ENCODE data around the gene DAPK2.
"Not testable (repeated sequence)": the region's sequence is repeated elsewhere in the genome, so short reads cannot be mapped to it uniquely, and the experiment has no call there.

The DAPK2 gene

DNA sequence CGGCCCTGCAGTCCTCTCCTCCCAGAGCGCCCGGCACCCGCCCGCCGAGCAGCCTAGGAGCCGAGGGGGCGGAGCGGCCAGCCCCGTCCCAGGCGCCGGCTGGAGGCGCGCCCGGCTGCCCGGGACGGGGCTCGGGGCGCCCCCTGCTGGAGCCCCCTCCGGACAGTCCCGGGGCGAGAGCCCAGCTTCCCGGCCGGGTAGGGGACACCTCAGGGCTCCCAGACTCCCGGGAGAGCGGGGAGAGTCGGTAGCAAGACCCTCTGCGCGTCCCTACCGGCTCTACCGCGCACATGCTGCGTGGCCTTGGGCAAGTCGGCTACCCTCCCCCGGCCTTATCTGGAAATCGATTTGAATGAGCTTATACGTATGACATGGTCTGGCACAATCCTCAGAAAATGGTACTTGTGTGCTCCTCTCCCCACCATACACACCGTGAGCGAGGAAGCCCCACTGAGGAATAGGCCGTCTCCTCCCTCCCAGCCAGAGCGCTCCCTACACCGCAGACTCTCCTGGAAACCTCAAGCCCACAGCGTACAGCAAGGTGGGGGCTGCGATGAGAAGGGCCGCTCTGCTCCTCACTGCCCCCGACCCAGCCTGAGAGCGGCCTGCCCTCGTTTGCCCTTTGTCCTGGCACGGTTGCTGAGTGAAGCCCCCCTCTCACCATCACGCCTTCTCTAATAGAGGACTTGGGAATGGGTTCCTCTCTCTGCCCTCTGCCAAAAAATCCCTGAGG is at the start of gene DAPK2:
TSS of gene DAPK2 (minus strand) at position 65 of the 733 bp plus-strand sequence. CDS start 6,224 bp downstream, outside the sequence.
- peak; percentile 85 for DNase-seq

DNA sequence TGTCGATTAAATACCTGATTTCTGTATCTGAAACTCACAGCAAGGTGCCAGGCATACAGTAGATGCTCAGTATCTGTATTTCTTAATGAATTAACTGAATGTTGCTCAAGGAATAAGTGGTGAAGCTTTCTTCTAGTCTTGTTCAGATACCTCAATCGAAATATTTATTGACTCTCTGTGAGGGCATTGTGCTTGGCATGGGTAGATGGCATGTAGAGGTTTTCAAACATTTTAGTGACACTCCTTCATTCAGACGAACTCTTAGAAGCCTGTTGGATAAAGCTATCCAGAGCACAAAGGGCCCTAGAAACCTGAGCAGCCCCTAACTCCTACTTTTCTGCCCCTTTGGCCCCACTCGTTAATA is 49.1 kb upstream of the DAPK2 start:
- DNase-seq = no peak

DNA sequence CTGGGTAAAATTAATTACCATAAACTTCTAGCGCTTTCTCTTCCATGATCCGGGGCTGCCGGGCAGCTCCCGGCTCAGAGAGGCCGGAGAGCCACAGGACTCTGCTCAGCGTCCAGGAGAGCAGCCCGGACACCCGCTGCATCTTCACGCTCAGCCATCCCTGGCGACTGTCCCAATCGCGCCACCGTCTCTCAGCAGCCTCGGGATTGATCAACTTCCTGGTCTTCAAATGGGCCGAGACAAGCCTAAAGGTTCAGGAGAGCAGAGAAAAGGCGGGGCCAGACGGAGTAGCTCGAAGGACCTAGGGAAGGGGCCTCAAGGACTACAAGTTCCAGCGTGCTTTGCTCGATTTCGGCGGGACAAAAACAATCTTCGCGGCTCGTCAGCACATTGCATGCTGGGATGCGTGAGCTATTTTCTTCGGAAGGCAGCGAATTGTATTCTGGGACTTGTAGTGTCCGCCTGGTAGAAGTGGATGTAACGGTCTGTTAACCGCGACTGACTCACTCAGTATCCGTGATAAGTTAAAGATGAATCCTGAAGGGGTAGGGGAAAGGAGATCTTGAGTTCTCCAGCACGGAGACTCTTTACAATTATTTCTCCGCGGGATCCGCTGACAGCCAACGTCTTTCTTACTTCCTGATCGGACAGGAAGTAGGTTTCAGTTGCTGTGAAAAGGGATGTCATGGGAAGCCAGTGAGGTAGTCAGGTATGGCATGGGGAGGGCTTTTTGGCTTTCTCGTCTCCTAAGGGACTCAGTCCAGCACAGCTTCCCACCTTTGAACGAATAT is 47.5 kb upstream of the DAPK2 start, which contains the start of gene CIAO2A:
TSS of gene CIAO2A (minus strand) at position 212 of the 791 bp plus-strand sequence. CDS start at position 142, 70 bp downstream.
- DNase-seq = peak; percentile 100

DNA sequence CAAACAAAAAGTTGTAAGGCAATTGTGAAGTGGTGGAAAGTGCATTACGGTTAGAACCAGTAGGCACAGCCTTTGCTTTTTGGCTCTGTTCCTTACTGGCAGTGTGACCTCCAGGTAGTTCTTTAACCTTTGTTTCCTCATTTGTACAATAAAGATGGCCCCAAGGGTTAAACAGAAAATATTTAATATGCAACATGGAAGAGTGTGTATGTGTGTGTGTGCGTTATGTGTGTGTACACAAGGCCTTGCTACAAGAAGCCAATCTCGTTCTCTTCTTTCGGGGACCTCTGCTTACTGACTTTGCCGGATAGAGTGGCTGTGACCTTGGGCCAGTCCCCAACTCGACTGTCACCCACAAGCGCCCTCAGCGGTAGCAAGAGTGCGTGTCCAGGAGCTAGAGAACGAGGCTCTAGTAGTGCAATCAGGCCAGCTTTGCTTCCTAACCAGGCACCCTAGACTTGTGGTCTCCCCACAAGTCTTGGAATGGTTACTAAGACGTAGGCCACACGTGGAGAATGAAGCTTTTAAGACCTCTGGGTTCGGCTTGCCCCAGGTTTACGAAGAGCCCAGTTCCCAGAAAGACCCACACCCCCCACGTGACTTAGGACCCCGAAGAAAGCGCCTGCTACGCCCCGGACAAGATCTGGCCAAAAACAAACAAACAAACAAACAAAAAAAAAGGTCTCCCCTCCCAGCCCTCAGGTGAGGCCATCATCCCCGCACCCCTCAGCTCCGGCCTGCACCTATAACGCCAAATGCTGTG is 46.8 kb upstream of the DAPK2 start:
- peak; percentile 88 for DNase-seq

DNA sequence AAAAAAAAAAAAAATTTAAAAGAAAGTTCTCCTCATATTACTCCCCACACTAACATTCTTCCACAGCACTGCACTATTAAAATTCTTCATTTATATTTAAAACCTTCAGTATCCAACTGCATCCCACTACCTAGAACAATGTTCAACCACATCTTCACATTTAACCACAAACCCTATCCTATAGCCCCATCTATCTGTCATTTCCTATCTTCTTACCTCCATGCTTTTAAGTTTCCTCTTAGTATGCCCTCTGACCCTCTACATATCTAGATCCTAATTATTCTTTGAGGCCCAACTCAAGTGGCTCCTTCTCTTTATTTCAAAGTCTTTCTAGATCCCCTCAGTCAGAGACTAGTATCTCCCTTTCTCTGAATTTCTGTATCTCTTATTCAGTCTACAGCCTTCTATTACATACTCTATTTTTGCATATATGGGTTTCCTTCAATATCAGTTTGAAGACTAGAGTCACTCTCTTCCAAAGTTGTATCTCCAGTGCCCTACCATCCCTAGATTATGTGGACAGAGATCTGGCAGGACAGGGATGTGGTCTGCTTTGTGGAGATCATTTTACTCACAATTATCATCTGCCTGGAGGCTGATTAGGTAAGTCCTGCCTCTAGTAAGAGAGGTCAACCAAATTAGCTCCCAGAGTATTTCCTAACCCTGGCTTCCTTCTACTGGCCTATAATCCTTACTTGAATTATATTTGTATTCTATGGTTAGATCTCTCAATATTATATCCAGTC is 46.0 kb upstream of the DAPK2 start:
- DNase-seq = peak; percentile 41

DNA sequence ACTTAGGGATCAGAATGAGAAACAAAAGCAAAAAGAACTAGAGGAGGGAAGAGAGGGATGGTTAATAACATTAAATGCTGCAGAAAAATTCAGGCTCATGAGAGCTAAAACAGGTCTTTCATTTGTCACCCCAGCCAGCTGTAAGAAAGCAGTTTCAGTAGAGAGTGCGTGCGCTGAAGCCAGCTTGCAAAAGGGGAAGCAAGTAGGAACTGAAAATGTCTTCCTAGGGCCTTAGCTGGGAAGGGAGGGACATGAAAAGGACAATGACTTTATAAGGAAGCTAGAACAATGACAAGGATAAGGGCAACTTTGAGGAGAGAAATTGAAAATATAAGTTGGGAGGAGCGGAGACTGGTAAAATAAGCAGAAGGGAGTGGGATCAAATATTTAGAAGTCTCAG is 44.2 kb upstream of the DAPK2 start:
- peak; percentile 80 for DNase-seq

DNA sequence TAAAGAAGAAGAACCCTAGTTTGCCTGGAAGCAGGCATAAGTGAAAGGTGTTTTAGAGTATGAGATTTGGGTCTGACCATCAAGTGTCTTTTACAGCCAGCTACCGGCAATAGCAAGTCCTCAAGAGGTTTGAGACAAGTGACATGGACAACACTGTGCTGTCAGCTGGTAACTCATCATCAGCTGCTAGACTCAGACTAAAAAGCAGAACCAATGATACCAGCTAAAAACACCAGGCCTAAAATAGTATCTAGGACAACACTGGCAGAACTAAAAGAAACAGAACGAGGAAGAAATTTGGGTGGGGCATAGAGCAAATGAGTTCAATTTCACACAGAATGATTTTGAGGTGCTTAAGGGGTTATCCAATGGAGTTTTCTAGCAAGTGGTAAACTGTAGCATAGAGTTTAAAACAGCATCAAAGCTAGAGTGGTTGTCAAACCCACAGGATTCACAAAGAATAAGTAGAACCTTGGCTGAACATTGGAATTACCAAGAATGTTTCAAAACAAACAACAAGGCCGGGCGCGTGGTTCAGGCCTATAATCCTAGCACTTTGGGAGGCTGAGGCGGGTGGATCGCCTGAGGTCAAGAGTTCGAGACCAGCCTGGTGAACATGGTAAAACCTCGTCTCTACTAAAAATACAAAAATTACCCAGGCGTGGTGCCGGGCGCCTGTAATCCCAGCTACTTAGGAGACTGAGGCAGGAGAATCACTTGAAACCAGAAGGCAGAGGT is 43.4 kb upstream of the DAPK2 start:
- DNase-seq = no peak

DNA sequence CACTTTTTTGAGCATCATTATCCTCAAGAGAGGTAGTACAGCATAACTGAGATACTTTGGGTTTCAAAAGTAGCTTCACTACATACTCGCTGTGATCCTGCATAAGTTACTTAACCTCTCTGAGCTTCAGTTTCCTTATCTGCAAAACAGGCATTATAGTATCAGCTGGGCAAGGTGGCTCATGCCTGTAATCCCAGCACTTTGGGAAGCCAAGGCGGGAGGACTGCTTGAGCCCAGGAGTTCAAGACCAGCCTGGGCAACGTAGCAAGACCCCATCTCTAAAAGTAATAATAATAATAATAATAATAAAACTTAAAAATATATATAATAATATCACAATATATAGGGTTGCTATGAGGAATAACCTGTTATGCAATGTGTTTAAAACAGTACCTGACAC is 36.5 kb upstream of the DAPK2 start:
- DNase-seq = no peak

DNA sequence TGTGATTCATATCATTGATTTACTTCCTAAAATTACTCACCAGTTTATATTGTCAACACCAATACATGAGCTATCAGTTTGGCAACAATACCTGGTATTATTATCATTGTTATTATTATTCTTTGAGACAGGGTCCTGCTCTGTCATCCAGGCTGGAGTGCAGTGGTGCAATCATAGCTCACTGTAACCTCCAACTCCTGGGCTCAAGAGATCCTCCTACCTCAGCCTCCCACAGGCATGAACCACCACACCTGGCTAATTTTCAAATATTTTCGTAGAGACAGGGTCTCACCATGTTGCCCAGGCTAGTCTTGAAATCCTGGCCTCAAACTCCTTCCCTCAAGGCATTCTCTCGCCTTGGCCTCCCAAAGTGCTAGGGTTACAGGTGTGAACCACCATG is 27.2 kb upstream of the DAPK2 start:
- not testable (repeated sequence) for DNase-seq

DNA sequence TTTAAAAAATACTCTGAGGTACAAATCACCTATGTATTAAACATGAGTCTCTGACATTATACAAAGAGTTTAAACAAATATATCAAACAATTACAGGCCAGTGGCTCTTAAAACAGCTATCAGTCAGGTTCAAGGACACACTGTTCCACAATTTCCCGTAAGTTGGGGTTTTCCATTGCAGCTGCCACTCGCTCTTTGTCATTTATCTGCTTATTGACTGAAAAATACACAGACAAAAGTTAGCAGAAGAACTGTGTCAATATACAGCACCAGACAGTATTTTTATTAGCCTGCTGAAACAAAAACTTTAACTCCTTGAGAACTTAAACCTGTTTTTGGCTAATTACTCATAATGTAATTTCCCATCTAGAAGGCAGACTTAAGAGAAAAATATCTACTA is 26.5 kb upstream of the DAPK2 start:
- DNase-seq = no peak

DNA sequence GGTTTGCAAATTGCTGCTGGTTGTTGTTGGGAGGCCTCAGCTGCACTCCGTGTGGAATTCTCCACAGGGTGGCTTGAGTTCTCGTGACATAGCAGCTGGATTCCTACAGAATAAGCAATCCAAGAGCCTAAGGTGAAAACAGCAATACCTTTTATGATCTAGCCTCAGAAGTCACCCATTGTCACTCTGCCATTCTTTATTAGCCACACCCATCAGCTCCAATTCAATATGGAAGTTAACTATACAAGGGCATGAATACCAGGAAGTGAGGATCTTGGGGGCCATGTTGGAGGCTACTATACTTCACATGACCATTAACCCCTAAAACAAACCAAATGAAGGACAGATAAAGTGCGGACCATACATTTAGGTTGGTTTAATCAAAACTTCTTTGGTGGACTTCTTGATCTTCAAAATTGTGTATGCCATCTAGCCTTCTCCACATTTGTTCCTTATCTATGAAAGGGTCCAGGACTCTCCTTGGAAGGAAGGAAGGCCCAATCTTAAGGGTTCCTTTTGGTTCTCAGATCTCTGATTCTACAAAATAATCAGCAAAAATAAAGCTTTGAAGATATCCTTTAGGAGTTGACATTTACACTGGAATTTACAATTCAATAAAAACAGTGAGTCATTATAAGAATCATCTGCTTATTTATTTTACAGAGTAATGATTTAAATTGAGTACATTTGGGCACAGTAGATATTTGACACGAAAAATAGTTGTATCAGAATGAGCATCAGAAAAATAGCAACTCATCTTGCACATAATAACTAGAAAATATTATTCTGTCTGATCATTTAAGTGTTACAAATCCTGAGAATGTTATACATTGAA is 25.9 kb upstream of the DAPK2 start:
- DNase-seq = no peak

DNA sequence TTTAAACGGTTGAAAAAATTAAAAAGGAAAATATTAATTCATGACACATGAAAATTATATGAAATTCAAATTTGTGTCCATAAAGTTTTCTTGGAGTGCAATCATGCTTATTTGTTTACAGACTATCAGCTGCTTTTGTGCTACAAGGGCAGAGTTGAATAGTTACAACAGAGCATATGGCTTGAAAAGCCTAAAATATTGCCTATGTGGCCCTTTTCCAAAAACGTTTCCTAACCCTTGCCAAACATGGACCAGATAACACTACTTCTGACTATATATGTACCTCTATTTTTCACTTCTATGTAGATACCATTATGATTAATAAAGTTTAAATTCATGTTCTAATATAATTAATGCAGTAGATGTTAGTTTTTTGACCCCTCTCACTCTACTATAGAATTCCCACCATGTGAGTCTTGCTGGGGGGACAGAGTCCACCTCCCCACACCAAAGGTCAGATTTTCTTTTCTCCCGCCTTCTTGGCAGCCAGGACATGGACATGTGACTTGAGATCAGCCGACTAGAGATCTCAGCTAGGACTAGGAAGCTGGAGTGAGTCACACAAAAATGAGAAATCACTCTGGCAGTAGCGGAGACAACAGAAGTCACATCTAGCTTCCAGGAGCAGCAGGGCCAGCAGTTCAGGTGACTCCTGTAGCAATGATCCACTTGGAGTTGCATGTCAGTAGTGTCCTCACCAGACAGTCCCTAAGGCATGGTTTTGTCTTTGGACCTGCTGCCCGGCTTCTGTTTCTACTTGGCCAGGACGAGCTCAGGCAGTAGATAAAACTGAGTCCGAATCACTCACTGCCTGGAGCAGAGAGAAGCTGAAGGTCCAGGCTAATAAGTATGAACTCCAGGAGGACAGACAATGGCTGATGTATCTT is 24.9 kb upstream of the DAPK2 start:
- DNase-seq = no peak

DNA sequence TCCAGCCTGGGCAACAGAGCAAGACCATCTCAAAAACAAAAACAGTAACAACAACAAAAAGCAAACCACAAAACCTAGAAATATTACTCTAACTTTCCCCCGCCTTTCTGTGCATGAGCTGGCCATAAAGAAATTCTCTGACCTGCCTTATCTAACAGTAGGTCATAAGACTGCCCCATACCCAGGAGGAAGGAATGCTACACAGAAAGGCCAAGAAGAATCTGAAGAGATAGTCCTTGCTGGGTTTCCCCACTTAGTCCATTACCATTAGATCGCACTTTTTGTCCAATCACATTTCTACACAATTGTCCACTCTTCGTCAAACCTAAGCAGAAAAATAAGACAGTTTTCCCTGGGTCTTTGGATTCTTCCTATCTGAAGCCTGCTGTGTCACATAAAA is 23.8 kb upstream of the DAPK2 start:
- DNase-seq = no peak

DNA sequence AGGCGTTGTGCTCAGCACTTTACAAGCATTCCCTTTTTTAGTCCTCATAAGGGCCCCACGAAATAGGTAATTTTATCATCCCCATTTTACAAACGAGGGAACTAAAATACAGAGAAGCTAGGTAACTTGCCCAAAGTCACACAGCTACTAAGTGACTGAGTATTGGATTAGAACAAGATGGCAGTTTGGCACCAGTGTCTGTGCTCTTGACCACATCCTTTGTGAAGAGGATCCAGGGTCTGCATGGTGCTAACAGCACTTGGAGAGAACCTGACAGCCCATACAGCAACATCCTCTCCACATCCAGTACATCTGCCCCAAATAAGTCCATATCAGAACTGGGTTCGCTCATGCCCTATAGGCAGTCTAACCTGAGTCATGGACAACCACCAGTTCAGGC is 21.8 kb upstream of the DAPK2 start:
- DNase-seq = no peak

DNA sequence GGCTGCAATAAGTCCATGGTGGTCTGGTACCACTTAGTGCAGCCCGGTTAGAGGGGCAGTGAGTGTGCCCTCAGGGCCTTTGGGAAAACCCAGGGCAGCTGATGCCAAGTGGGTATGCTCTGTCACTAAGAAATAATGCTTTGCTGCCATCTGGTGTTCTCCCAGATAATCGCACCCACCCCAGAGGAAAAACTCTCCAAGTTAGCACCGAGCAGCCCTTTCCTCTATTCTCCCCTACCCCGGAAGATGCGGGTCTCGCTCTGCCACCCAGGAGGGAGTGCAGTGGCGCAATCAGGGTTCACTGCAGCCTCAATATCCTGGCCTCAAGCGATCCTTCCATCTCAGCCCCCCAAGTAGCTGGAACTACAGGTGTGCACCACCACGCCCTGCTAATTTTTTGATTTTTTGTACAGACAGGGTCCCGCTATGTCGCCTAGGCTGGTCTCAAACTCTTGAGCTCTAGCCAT is 21.3 kb upstream of the DAPK2 start:
- peak; percentile 82 for DNase-seq

DNA sequence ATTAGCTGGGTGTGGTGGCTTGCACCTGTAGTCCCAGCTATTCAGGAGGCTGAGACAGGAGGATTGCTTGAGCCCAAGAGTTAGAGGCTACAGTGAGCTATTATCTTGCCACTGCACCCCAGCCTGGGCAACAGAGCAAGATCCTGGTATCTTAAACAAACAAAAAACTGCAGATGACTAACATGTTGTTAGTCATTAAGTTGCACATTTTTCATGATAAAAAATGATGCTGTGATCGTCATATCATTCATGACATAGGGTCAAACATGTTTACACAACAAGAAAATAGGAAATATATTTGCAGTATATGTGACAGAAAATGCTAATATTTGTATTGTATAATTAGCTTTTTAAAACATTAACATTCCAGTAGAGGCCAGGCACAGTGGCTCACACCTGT is 20.2 kb upstream of the DAPK2 start:
- no peak for DNase-seq

DNA sequence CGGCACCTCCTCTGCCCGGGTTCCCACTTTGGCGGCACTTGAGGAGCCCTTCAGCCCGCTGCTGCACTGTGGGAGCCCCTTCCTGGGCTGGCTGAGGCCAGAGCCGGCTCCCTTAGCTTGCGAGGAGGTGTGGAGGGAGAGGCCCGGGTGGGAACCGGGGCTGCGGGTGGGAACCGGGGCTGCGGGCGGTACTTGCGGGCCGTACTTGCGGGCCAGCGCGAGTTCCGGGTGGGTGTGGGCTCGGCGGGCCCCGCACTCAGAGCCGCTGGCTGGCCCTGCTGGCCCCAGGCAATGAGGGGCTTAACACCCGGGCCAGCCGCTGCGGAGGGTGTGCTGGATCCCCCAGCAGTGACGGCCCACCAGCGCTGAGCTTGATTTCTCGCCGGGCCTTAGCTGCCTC is 14.4 kb upstream of the DAPK2 start:
- no peak for DNase-seq

DNA sequence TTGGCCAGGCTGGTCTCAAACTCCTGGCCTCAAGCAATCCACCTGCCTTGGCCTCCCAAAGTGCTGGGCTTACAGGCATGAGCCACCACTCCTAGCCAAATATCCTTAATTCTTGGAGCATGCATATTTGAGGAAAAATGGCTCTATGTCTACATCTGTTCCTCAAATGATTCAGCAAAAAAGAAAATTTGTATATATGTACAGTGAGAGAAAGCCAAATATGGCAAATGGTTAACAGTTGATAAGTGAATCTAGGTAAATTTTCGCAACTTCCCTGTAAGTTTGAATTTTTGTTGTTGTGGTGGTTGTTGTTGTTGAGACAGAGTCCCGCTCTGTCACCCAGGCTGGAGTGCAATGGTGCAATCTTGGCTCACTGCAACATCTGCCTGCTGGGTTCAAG is 12.8 kb upstream of the DAPK2 start:
- DNase-seq = not testable (repeated sequence)

DNA sequence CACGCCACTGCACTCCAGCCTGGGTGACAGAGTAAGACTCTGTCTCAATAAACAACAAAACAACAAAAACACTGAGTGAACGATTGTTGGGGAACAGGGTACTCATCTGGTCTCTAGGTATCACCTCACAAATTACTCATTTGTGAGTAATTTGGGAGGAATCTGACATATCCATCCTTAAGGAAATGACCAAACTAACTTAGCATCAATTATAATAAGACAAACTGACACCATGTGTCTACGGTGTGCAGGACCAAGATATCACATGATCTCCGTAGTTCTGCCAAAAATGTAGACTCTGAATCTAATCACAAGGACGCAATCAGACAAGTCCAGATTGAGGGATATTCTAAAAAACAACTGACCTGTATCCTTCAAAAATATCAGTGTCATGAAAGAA is 12.0 kb upstream of the DAPK2 start:
- DNase-seq = no peak

DNA sequence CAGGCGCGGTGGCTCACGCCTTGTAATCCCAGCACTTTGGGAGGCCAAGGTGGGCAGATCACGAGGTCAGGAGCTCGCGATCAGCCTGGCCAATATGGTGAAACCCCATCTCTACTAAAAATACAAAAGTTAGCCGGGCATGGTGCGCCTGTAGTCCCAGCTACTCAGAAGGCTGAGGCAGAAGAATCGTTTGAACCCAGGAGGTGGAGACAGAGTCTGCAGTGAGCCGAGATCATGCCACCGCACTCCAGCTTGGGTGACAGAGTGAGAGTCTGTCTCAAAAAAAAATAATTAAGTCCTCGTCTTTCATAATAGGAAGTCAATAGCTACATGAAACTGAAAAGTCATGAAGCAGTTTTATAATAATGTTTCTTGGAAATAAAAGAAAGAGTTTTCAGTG is 7.4 kb upstream of the DAPK2 start:
- DNase-seq = not testable (repeated sequence)

Data from RPMI8226 (cell line).